Measurements from ENCODE around the gene ZCCHC18.

Gene ZCCHC18

GRCh38 chrX:104134583-104135261 lies 22.4 kb downstream of the ZCCHC18 start:
- no peak for DNase-seq

GRCh38 chrX:104135677-104136076 lies 23.4 kb downstream of the ZCCHC18 start:
- DNase-seq: no peak

- DNase-seq: peak; percentile 41 to 87
These were observed 24.1 kb downstream of the ZCCHC18 start for GRCh38 chrX:104136241-104137019.

GRCh38 chrX:104137496-104137895 lies 25.2 kb downstream of the ZCCHC18 start:
- DNase-seq: no peak

- no peak for DNase-seq
These were observed 28.9 kb downstream of the ZCCHC18 start for GRCh38 chrX:104141087-104141760.

GRCh38 chrX:104151037-104151436 lies 38.7 kb downstream of the ZCCHC18 start:
- no peak for DNase-seq

- DNase-seq: peak; percentile 67 to 75
These were observed 44.6 kb downstream of the ZCCHC18 start, which contains the start of gene SLC25A53 for GRCh38 chrX:104156630-104157529. Gene SLC25A53, minus strand, starts transcription at chrX:104157009. Its CDS starts 51,752 bp downstream, at chrX:104105257.

Data from hippocampal formation (tissue), 2 donors.